HL-60 (cell line): ENCODE measurements around the gene MORC1.

Experiments
- DNase-seq, 2 experiments: peaks; one replicate each; pipeline ENCODE4 v3.0.0-alpha.2; 2010 to 2020; ENCODE audit warnings: low read depth in 1 of 2, low spot score in 1 of 2
- H3K27ac ChIP-seq: fragments of 250-450 bp; sonication (Bioruptor Pico); replicated peaks from 2 replicates; pipeline ENCODE4 v1.5.1; 2020; ENCODE audit warnings: mild to moderate bottlenecking, moderate library complexity
- H3K27me3 ChIP-seq: fragments of 250-450 bp; sonication (Bioruptor Pico); 2 replicates; pipeline ENCODE4 v1.5.1; 2021; ENCODE audit warnings: mild to moderate bottlenecking, moderate library complexity; ENCODE audit not compliant: insufficient read depth, poor library complexity, severe bottlenecking
- H3K4me3 ChIP-seq: replicated peaks from 2 replicates; pipeline ENCODE4 v1.5.1; 2011; ENCODE audit warnings: mild to moderate bottlenecking, control low read depth, low read length; ENCODE audit not compliant: insufficient read depth
- GABPA ChIP-seq: IDR thresholded peaks from 2 replicates; pipeline ENCODE4 v1.6.1; 2012; ENCODE audit warnings: low read depth
- POLR2AphosphoS5 ChIP-seq: IDR thresholded peaks from 2 replicates; pipeline ENCODE4 v1.6.1; 2012; ENCODE audit warnings: low read depth
- SPI1 ChIP-seq: IDR thresholded peaks from 2 replicates; pipeline ENCODE4 v1.6.1; 2012; ENCODE audit warnings: low read depth, mild to moderate bottlenecking, borderline replicate concordance
- TF ChIP-seq, protein P1 (sequence below): IDR thresholded peaks from one replicate; pipeline ENCODE4 v1.5.1; 2011; ENCODE audit warnings: low read length, control low read depth, inconsistent platforms; ENCODE audit not compliant: insufficient read depth
- TF ChIP-seq, protein P2 (sequence below): IDR thresholded peaks from 2 replicates; pipeline ENCODE4 v1.6.1; 2012; ENCODE audit warnings: low read depth; ENCODE audit not compliant: insufficient replicate concordance

MORC1 gene

DNA sequence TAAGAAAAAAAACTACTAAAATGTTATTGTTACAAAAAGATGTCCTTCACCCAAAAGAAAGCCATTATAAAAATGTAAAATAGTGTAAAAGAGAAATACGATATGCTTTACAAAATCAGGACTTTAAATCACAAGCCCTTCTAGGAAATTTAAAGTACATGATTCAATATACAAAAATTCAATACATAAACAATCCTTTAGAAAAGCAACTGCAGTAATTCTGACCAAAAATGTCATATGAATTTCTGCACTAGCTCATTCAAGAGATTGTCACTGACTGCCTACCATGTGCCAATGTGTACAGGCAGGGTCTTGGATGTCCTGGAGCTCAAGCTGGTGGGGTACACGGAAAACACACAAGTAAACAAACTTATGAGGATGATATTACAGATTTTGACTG lies 2.5 kb downstream of the MORC1 start:
- TF ChIP-seq GABPA: no peak
- TF ChIP-seq, protein P1, sequence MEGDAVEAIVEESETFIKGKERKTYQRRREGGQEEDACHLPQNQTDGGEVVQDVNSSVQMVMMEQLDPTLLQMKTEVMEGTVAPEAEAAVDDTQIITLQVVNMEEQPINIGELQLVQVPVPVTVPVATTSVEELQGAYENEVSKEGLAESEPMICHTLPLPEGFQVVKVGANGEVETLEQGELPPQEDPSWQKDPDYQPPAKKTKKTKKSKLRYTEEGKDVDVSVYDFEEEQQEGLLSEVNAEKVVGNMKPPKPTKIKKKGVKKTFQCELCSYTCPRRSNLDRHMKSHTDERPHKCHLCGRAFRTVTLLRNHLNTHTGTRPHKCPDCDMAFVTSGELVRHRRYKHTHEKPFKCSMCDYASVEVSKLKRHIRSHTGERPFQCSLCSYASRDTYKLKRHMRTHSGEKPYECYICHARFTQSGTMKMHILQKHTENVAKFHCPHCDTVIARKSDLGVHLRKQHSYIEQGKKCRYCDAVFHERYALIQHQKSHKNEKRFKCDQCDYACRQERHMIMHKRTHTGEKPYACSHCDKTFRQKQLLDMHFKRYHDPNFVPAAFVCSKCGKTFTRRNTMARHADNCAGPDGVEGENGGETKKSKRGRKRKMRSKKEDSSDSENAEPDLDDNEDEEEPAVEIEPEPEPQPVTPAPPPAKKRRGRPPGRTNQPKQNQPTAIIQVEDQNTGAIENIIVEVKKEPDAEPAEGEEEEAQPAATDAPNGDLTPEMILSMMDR: no peak
- TF ChIP-seq POLR2AphosphoS5: no peak
- TF ChIP-seq SPI1: no peak
- TF ChIP-seq, protein P2, sequence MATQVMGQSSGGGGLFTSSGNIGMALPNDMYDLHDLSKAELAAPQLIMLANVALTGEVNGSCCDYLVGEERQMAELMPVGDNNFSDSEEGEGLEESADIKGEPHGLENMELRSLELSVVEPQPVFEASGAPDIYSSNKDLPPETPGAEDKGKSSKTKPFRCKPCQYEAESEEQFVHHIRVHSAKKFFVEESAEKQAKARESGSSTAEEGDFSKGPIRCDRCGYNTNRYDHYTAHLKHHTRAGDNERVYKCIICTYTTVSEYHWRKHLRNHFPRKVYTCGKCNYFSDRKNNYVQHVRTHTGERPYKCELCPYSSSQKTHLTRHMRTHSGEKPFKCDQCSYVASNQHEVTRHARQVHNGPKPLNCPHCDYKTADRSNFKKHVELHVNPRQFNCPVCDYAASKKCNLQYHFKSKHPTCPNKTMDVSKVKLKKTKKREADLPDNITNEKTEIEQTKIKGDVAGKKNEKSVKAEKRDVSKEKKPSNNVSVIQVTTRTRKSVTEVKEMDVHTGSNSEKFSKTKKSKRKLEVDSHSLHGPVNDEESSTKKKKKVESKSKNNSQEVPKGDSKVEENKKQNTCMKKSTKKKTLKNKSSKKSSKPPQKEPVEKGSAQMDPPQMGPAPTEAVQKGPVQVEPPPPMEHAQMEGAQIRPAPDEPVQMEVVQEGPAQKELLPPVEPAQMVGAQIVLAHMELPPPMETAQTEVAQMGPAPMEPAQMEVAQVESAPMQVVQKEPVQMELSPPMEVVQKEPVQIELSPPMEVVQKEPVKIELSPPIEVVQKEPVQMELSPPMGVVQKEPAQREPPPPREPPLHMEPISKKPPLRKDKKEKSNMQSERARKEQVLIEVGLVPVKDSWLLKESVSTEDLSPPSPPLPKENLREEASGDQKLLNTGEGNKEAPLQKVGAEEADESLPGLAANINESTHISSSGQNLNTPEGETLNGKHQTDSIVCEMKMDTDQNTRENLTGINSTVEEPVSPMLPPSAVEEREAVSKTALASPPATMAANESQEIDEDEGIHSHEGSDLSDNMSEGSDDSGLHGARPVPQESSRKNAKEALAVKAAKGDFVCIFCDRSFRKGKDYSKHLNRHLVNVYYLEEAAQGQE: no peak
- no peak overlapping the region for H3K27ac ChIP-seq
- DNase-seq: no peak
- H3K4me3 ChIP-seq: no peak overlapping the region
- no peaks in the 10 kb centered on the region for H3K27me3 ChIP-seq

DNA sequence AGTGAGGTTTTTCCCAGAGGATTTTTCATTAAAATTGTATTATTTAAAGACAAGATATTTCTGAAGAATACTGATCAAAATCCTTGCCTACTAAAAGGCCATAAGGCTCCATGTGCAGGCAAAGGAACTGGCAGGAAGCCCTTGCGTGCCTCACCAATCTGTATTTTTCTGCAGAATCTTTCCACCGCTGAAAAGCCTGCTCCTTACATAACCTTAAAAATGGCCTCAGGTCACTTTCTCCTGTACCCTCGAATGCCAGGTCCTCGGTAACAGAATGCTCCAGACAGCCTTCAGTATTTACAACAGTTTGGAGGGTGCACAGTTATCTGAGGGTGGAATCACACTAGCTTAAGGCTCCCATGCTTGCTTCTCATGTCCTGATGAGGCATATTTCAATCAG lies 3.2 kb downstream of the MORC1 start:
- H3K27ac ChIP-seq: no peak overlapping the region
- TF ChIP-seq, protein P1: no peak
- TF ChIP-seq SPI1 (no peak), POLR2AphosphoS5 (no peak), GABPA (no peak)
- TF ChIP-seq, protein P2: no peak
- no peak overlapping the region for H3K4me3 ChIP-seq
- no peak for DNase-seq
- H3K27me3 ChIP-seq: no peaks in the 10 kb centered on the region

DNA sequence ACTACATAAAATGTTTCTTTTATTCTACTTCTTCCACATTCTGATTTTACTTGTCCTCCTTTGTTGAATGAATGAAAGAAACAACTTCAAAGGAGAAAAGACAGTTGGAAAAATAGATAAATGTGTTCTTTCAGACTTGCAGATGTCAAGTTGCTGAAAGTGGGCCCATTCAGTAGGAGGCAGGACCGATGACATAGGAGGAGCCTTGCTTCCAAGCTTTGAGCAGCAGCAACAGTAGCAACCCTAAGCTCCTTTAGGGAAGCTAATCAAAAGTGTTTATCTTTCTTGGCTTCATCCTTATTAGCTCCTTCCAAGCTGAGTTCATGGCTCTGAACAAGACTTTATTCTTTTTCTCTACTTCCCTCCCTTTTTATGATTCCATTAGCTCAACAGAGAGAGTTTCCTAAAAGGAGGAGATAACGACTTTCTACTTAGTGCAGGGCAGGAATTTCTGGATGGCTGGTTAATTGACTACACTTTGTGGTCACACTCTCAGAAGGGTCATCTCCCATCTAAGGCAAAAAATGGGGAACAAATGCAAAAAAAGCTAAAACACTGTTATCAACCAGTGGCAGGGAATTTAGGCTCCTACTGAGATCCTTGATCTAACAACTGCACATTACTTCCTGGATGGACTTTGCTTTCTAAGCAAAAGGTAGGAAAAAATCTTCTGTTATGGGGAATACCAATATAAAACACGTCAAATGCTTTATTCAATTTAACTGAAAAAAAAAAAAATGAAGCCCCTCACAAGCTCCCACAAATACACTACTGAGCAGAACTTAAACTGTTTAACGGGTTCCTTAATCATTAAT lies 4.8 kb downstream of the MORC1 start:
- Histone ChIP-seq H3K27ac (no peak overlapping the region), H3K27me3 (no peaks in the 10 kb centered on the region), H3K4me3 (no peak overlapping the region)
- TF ChIP-seq GABPA: no peak
- TF ChIP-seq, protein P1: no peak
- TF ChIP-seq, protein P2: no peak
- TF ChIP-seq SPI1: no peak
- no peak for TF ChIP-seq POLR2AphosphoS5
- no peak for DNase-seq
